ENCODE measurements around the gene REEP6. TPM values are rescaled to one million over a fixed set of nuclear protein-coding genes. Genes with fewer than 3 reads are reported as not detected.

The REEP6 gene
- polyA plus RNA-seq, 1 experiment, result 0.84 TPM

DNA sequence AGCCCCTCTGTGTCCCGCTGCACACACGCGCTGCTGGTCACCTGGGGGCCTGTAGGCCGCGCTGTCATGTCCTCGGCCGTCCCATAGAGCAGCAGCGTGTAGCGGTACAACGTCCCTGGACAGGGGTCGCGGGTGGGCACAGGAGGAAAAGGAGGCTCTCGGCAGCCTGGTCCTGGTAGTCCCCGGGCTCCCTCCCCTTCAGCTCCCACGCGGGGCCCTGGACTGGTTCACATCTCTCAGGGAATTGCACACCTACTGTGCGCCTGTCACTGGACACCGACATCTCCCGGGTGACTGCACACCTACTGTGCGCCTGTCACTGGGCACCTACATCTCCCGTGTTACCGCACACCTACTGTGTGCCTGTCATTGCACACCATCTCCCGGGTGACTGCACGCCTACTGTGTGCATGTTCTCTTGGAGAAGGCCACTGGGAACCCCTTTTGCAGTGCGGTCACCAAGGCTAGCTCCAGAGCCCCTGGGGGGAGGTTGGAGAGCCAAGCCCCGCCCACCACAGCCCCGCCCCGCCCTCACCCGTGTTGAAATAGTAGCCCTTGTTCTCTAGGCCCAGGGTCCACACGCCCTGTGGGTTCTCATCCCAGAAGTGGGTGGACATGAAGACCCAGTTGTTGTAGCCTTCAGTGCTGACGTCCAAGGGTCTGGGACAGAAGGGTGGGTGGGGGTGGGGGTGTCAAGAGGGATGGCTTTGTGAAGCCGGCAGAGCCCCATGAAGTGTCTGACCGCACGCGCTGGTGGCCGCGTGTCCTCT is 8.4 kb upstream of the REEP6 start:
- no peaks in the 10 kb centered on the region for H3K27me3 ChIP-seq (ENCODE audit: control insufficient read depth, insufficient read depth, low read length)
- H3K9me3 ChIP-seq (ENCODE audit: control insufficient read depth, insufficient read depth, low read length), result no peaks in the 10 kb centered on the region; the same call in 1 of the 2 replicates
- no peak for TF ChIP-seq CTCF (IDR thresholded peaks at IDR 0.05; ENCODE audit: low read depth, low read length)
- H3K27ac ChIP-seq (ENCODE audit: low read depth, low read length), result no peak overlapping the region
- CTCF ChIA-PET, result no interaction called here
- DNase-seq (ENCODE audit: low read depth, low spot score), result no peak
- POLR2A ChIA-PET, result no interaction called here
- H3K4me3 ChIP-seq (ENCODE audit: low read depth, low read length), result no peak overlapping the region

DNA sequence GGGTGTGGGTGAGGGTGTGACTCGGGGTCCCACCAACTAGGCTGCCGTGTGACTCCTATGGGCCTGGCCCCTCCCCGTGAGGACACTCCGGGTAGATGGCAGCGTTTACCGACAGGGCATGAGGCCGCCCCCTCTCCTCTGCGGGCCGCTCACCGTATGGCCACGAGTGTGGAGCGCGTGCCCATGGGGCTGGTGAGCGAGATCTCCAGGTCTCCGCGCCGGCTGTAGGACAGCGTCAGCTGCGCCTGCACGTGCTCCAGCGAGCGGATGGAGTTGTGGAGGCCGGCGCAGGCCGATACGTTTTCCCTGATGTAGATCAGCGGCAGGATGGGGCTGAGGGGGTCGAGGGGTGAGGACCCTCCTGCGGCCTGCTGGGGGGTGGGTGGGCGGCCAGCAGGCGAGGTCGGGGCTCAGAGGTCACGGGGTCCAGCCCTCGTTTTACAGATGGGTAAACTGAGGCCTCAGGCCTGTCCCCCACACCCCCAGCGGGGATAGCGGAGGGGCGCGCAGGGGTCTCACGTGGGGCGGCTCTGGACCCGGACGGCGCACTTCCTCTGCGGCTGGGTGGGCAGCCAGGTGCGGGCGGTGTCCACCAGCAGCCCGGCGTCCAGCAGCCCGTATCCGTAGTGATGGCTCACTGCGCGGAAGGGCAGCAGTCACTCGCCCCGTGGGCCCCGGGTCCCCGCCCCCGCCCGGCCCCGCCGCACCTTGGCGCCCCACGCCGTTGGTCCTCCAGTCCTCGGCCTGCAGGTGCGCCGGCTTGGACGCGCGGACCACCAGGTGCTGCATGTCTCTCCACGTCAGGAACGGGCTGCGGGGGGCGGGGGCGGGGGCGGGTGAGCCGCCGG is 7.6 kb upstream of the REEP6 start:
- Histone ChIP-seq H3K27me3 (ENCODE audit: control insufficient read depth, insufficient read depth, low read length) (no peaks in the 10 kb centered on the region), H3K4me3 (ENCODE audit: low read depth, low read length) (no peak overlapping the region), H3K27ac (ENCODE audit: low read depth, low read length) (no peak overlapping the region), H3K9me3 (ENCODE audit: control insufficient read depth, insufficient read depth, low read length) (no peaks in the 10 kb centered on the region; the same call in 1 of the 2 replicates)
- ChIA-PET POLR2A (no interaction called here), CTCF (no interaction called here)
- TF ChIP-seq CTCF (IDR thresholded peaks at IDR 0.05; ENCODE audit: low read depth, low read length), result no peak
- DNase-seq (ENCODE audit: low read depth, low spot score), result no peak

DNA sequence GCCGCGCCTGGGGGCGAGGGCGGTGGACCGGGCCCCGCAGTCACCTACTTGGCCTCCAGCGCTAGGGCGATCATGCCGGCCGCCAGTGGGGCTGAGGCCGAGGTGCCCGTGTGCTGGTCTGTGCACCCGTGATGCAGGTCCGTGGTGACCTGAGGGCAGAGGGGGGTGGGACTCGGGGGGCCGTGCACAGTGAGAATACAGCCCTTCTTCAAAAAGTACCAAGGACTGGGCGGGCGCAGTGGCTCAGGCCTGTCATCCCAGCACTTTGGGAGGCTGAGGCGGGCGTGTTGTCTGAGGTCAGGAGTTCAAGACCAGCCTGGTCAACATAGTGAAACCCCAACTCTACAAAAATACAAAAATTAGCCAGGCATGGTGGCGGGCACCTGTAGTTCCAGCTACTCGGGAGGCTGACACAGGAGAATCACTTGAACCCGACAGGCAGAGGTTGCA is 7.0 kb upstream of the REEP6 start:
- ChIA-PET CTCF (no interaction called here), POLR2A (no interaction called here)
- H3K27ac ChIP-seq (ENCODE audit: low read depth, low read length), result no peak overlapping the region
- H3K27me3 ChIP-seq (ENCODE audit: control insufficient read depth, insufficient read depth, low read length), result no peaks in the 10 kb centered on the region
- no peak for TF ChIP-seq CTCF (IDR thresholded peaks at IDR 0.05; ENCODE audit: low read depth, low read length)
- H3K4me3 ChIP-seq (ENCODE audit: low read depth, low read length), result no peak overlapping the region
- DNase-seq (ENCODE audit: low read depth, low spot score), result no peak
- no peaks in the 10 kb centered on the region; the same call in 1 of the 2 replicates for H3K9me3 ChIP-seq (ENCODE audit: control insufficient read depth, insufficient read depth, low read length)

DNA sequence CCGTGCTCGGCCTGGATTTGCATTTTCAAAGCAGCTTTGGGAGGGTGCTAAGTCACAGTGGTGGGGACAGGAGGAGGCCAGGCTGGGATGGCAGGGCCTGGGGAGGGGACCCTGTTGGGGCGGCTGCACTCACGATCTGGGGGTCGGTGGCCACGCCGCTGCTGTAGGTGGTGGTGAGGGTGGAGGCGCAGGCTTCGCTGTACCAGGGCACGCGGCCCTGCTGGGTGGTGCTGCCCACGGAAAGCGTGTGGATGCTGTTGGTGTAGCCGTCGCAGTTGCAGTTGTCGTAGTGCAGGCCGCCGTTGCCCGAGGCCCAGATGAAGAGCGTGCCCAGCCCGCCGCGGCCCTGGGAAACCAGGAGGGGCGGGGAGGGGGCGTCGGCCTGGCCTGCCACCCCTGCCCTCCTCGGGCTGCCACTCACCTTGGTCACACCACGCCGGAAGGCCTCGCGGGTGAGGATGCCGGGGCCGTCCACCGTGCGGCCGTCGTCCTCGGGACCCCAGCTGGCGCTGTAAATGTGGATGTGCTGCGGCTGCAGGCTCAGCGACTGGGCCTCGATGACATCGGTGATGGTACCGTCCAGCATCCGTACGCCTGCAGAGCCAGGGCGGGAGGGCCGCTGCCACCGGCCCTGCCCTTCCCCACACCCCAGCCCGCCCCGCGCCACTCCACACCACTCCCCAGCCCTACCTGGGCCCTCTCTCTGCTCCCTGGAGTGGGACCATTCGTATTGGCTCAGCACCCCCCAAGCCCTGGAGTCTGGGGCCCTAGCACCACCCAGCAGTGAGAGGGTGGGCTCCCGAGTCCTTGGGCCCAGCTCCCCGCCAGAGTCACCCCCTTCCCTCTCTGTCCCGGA is 4.0 kb upstream of the REEP6 start:
- Histone ChIP-seq H3K27ac (ENCODE audit: low read depth, low read length) (no peak overlapping the region), H3K9me3 (ENCODE audit: control insufficient read depth, insufficient read depth, low read length) (no peaks in the 10 kb centered on the region; the same call in 1 of the 2 replicates), H3K4me3 (ENCODE audit: low read depth, low read length) (no peak overlapping the region), H3K27me3 (ENCODE audit: control insufficient read depth, insufficient read depth, low read length) (no peaks in the 10 kb centered on the region)
- CTCF ChIA-PET, result no interaction called here
- POLR2A ChIA-PET, result no interaction called here
- no peak for DNase-seq (ENCODE audit: low read depth, low spot score)
- no peak for TF ChIP-seq CTCF (IDR thresholded peaks at IDR 0.05; ENCODE audit: low read depth, low read length)

Data from AG04450 (cell line).